ENCODE results near the gene ZNF3. TPM values are rescaled to one million over a fixed set of nuclear protein-coding genes. Genes with fewer than 3 reads are reported as not detected.
A peak's percentile ranks its signal among the peaks of the same experiment; 100 is the strongest.

The ZNF3 gene
- total and polyA plus RNA-seq, 9 of the 15 experiments (the other 6 are each of a cell fraction or from before 2014, with no cell fraction given), result 30.0 to 64.9 (median 51.5) TPM

GRCh38 chr7:100107890-100108289, 26.4 kb upstream of the ZNF3 start:
- no peak overlapping the region for H3K4me2 ChIP-seq (ENCODE audit: insufficient read depth, low read length)
- peaks cover 3% of the 10 kb centered on the region for H3K9me1 ChIP-seq (ENCODE audit: control insufficient read depth, insufficient read depth, low read length)
- no TSS peak for BruUV-seq (replicated peaks)
- H3K4me1 ChIP-seq (replicated peaks in 1 of 2; ENCODE audit: control insufficient read depth in 2 of 2, insufficient read depth in 2 of 2, low read length in 2 of 2), result peaks cover 2 to 40% of the 10 kb centered on the region in 2 experiments; a peak in 4 of 5 replicates
- DNase-seq (ENCODE audit: extremely low read depth in 1 of 4, low spot score in 3 of 4) (no peak), ATAC-seq (no peak), FAIRE-seq (no peak)
- no peaks in the 10 kb centered on the region for H3K79me2 ChIP-seq (ENCODE audit: control insufficient read depth, insufficient read depth, low read length)
- TF ChIP-seq HDGF (IDR thresholded peaks at IDR 0.05), result no peak
- no peak for TF ChIP-seq ZNF146 (CRISPR knock-in tag; IDR thresholded peaks at IDR 0.05; ENCODE audit: unreplicated experiment)
- TF ChIP-seq POLR2G (IDR thresholded peaks at IDR 0.05; ENCODE audit: low read depth, low read length), result peak; percentile 62; the same call in 1 of the 2 replicates
- no peak for TF ChIP-seq ZNF41 (CRISPR knock-in tag; conservative IDR thresholded peaks at IDR 0.05)
- CTCF ChIA-PET (ENCODE audit: low intra/inter-chr PET ratio), result no interaction called here
- peaks cover 83% of the 10 kb centered on the region; the same call in 2 of the 3 replicates for H3K36me3 ChIP-seq (ENCODE audit: control insufficient read depth, insufficient read depth, low read length)
- in situ Hi-C loops (cut with MboI) (no loop called here), intact Hi-C loops (cut with micrococcal nuclease) (no loop called here)
- WGBS (ENCODE audit: insufficient coverage, low coverage, missing lambda C conversion rate), result 84% methylated on average over 11 of the region's 11 CpGs
- H4K20me1 ChIP-seq (replicated peaks; ENCODE audit: control insufficient read depth, insufficient read depth, low read length), result no peaks in the 10 kb centered on the region
- H3K9me3 ChIP-seq (replicated peaks; ENCODE audit: control insufficient read depth, insufficient read depth, low read depth, low read length), result no peaks in the 10 kb centered on the region
- H3K27ac ChIP-seq (ENCODE audit: extremely low read depth, low read depth, low read length), result no peak overlapping the region
- no peak overlapping the region for H3K4me3 ChIP-seq
- H3K9ac ChIP-seq (ENCODE audit: insufficient read depth in 1 of 2, low read depth in 2 of 2, low read length in 2 of 2), result peak overlapping the region in 1 of 2 experiments; percentile 65; a peak in 1 of 4 replicates
- POLR2A ChIA-PET, result no interaction called here
- H3K27me3 ChIP-seq (ENCODE audit: control insufficient read depth in 2 of 2, insufficient read depth in 2 of 2, low read length in 2 of 2), result no peaks in the 10 kb centered on the region
- no peak overlapping the region for H2AFZ ChIP-seq (ENCODE audit: low read depth, low read length)

GRCh38 chr7:100107125-100107737, 25.7 kb upstream of the ZNF3 start:
- CTCF ChIA-PET (ENCODE audit: low intra/inter-chr PET ratio), result no interaction called here
- TSS peak; percentile 88 for BruUV-seq (replicated peaks)
- FAIRE-seq (no peak), ATAC-seq (no peak), DNase-seq (ENCODE audit: extremely low read depth in 1 of 4, low spot score in 3 of 4) (peak in 1 of 4 experiments; percentile 11)
- no peak overlapping the region for H3K27ac ChIP-seq (ENCODE audit: extremely low read depth, low read depth, low read length)
- H3K4me1 ChIP-seq (replicated peaks in 1 of 2; ENCODE audit: control insufficient read depth in 2 of 2, insufficient read depth in 2 of 2, low read length in 2 of 2), result peaks cover 7 to 46% of the 10 kb centered on the region in 2 experiments; a peak in 4 of 5 replicates
- no peak overlapping the region for H3K4me3 ChIP-seq
- in situ Hi-C loops (cut with MboI) (no loop called here), intact Hi-C loops (cut with micrococcal nuclease) (no loop called here)
- TF ChIP-seq CBX8 (IDR thresholded peaks at IDR 0.05; ENCODE audit: borderline replicate concordance, extremely low read depth, low read depth, low read length, poor library complexity, severe bottlenecking), result no peak
- no peak for TF ChIP-seq ZNF584 (CRISPR knock-in tag; IDR thresholded peaks at IDR 0.05; ENCODE audit: low read depth)
- TF ChIP-seq CBX1 (IDR thresholded peaks at IDR 0.05; ENCODE audit: low read depth), result no peak
- TF ChIP-seq POLR2G (IDR thresholded peaks at IDR 0.05; ENCODE audit: low read depth, low read length), result peak; percentile 51
- peaks cover 77% of the 10 kb centered on the region; the same call in 2 of the 3 replicates for H3K36me3 ChIP-seq (ENCODE audit: control insufficient read depth, insufficient read depth, low read length)
- POLR2A ChIA-PET, result no interaction called here
- peak overlapping the region in 1 of 2 experiments; percentile 65; a peak in 1 of 4 replicates for H3K9ac ChIP-seq (ENCODE audit: insufficient read depth in 1 of 2, low read depth in 2 of 2, low read length in 2 of 2)
- WGBS (ENCODE audit: insufficient coverage, low coverage, missing lambda C conversion rate), result 90% methylated on average over 25 of the region's 25 CpGs
- no peaks in the 10 kb centered on the region for H4K20me1 ChIP-seq (replicated peaks; ENCODE audit: control insufficient read depth, insufficient read depth, low read length)
- H3K9me1 ChIP-seq (ENCODE audit: control insufficient read depth, insufficient read depth, low read length), result peaks cover 3% of the 10 kb centered on the region
- H2AFZ ChIP-seq (ENCODE audit: low read depth, low read length), result no peak overlapping the region
- no peaks in the 10 kb centered on the region for H3K9me3 ChIP-seq (replicated peaks; ENCODE audit: control insufficient read depth, insufficient read depth, low read depth, low read length)
- no peaks in the 10 kb centered on the region for H3K27me3 ChIP-seq (ENCODE audit: control insufficient read depth in 2 of 2, insufficient read depth in 2 of 2, low read length in 2 of 2)
- H3K79me2 ChIP-seq (ENCODE audit: control insufficient read depth, insufficient read depth, low read length), result peaks cover 6% of the 10 kb centered on the region; the same call in 2 of the 3 replicates
- H3K4me2 ChIP-seq (ENCODE audit: insufficient read depth, low read length), result no peak overlapping the region
